GM12801 (cell line): ENCODE data around the gene CBARP.

Source experiments
- CTCF ChIP-seq: IDR thresholded peaks from one replicate; pipeline ENCODE4 v1.5.1; 2011; ENCODE audit warnings: control low read depth; ENCODE audit not compliant: insufficient read length; ENCODE audit errors: extremely low read depth

The CBARP gene

DNA sequence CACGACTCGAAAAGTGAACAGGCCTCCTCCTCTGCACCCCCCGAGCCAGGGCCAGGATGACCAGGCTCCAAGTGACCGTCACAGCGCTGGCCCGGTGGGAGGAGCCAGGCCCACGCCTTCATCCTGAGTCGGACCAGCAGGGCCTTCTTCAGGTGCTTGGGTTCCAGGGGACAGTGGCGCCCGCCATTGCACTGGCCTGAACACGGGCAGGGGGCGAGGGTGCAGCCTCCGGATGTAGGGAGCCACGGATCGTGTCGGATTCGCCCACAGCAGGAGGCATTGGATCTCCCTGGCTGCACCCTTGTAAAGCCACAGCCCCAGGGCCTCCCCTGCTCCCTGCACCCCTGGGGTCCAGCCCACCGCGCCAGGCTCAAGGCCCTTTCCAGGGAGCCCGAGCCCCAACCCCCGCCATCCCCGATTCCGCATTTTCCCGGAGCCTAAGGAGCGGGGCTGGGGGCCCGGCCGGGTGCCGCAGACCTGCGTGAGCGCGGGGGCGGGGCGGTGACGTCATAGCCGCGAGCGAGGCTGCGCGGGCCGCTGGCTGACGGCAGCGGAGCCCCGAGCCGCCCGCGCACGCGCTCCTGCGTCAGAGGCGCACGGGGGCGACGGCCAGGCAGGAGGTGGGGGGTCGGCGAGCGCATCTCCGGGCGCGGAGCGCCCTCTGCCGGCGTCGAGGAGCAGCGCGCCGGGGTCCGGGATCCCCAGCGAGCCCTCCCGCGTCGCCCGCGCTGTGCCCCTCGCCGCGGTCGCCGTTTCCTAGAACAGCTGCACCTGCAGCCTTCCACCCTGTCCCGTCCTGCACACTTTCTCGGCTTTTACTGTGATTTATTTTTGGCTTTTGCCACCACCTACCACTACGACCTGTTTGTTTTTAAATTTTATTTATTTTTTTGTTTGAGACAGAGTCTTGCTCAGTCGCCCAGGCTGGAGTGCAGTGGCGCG is 2.3 kb upstream of the CBARP start:
- TF ChIP-seq CTCF, result no peak

GRCh38 chr19:1239420-1239795 is 1.6 kb upstream of the CBARP start:
- no peak for TF ChIP-seq CTCF

DNA sequence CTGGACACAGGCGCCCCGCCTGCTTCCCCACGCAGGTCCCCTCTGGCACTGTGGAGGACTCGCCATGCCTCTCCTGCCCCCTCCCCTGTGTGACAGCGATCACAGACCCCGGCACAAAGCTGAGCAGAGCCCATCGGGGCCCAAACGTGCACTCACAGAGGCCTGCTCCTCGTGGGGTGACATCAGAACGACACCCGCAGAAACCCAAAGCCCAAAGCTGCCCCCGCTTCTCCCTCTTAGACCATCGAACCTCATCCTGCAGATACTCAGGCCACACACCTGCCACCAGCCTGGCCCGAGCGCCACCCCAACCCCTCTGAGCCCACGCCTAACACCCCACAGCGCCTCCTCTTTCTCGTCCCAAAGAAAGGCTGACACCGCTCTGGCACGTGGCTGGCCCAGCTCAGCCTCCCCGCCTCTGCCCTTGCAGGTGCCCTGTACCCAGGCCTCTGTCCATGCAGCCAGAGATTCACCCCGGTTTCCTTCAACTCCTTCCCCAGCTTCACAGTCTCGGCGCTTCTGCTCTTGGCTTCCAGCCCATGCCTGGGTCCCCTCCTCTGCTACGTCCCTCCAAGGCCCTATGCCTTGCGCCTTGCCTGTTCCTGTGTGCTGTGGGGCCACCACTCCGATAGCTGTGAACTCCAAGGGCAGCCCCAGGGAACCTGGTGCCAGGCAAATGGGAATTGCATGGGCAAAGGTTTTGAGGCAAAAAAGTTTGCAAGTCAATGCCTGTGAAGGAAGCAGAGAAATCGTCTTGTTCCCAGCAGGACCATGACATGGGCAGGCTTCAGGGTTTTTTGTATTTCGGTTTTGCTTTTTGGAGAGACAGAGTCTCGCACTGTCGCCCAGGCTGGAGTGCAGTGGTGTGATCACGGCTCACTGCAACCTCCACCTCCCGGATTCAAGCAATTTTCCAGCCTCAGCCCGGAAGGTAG is 831 bp upstream of the CBARP start:
- TF ChIP-seq CTCF, result no peak

- TF ChIP-seq CTCF, result no peak
Measured at GRCh38 chr19:1237027-1237659, 662 bp downstream of the CBARP start.

DNA sequence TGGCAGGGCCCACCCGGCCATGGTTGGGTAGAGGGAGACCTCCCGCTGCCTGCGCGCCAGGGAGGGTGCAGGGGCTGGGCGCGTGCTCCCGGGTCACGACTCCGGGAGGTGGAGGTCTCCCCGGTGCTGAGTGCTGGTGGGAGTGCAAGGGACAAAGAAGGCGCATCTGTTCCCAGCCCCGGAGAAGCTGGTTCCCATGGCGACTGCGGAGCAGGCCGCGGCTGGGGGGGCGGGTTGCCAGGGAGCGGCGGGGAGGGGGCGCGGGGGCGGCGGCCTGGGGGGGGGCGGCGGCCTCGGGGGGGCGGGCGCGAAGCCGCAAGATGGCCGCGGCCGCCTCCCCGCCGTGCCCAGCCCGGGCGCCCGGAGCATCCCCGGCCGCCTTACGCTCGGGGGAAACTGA is 1.2 kb downstream of the CBARP start:
- no peak for TF ChIP-seq CTCF

DNA sequence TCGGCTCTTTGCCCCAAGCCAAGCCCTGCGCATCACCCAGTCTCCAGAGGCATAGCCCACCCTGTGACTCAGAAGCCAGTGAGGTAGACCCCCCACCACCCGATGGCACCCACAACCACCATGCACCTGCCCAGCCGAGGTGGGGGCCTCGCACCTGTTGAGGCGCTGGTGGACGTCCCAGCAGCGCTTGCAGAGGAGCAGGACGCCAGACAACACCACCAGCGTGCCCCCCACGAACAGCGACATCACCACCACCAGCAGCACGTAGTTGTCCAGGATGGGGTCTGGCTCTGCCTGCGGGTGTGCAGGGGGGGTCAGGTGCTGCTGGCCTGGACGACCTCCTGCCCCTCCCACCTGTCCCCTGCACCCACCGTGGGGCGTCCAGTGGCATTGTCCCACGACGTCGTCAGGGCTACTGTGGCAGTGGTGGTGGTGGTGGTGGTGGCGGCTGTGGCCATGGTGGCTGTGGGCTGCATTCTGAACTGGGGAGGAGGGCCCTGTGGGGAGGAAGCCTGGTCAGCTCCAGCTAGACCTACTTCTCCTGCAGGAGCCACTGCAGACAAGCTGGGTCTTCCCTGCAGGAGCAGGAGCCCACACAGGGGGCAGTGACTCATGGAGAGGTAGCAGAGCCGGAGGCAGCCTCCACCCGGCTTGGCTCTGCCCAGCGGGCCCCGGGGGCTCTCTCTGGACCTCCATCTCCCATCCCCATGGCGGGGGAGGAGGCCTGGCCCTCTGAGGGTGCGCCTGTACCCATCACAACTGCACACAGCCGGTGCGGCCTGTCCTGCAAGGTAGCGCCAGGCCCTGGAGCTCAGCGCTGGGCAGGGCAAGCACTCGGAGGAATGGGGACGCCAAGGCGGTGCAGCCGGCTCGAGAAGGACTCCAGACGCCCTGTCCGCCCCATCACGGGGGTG is 1.9 kb downstream of the CBARP start:
- no peak for TF ChIP-seq CTCF
